DMS153 treated with DMSO at 0.1 percent for 48 hours (cell line): ENCODE measurements around the gene ZNF526.

Source experiments
- DNase-seq: peaks from one replicate; lab custom pipeline; 2025; ENCODE audit not compliant: unreplicated experiment; lab: John Stamatoyannopoulos, UW

Gene ZNF526

DNA sequence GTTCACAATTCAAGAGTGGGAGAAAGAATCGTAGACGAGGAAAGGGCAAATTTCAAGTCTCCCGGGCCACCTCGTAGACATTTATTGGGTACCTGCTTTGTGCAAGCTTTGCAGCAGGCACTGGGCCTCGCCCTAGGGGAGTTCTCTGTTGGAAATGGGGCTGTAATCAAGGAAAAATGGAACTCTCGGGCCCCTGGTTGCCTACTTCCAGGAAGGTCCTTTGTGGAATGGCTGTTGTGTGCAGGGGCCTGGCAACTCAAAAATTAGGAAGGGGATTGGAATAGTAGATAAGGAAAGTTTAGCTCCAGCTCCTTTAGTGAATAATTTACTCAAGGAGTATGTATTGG lies 612 bp downstream of the ZNF526 start:
- no peak for DNase-seq

DNA sequence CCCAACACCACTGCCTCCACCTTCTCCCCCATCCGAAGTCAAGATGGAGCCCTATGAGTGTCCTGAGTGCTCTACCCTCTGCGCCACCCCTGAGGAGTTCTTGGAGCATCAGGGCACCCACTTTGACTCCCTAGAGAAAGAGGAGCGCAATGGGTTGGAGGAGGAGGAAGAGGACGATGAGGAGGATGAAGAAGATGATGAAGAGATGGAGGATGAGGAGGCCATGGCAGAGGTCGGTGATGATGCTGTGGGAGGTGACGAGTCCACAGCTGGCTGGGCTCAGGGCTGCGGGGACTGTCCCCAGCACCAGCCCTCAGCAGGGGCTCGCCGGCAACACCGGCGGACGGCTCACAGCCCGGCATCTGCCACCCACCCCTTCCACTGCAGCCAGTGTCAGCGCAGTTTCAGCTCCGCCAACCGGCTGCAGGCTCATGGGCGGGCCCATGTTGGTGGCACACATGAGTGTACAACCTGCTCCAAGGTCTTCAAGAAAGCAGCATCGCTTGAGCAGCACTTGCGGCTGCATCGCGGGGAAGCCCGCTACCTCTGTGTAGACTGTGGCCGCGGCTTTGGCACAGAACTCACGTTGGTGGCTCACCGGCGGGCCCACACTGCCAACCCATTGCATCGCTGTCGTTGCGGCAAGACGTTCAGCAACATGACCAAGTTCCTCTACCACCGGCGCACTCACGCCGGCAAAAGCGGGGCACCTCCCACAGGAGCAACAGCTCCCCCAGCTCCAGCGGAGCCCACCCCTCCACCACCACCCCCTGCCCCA lies 5.0 kb downstream of the ZNF526 start:
- DNase-seq, result no peak

DNA sequence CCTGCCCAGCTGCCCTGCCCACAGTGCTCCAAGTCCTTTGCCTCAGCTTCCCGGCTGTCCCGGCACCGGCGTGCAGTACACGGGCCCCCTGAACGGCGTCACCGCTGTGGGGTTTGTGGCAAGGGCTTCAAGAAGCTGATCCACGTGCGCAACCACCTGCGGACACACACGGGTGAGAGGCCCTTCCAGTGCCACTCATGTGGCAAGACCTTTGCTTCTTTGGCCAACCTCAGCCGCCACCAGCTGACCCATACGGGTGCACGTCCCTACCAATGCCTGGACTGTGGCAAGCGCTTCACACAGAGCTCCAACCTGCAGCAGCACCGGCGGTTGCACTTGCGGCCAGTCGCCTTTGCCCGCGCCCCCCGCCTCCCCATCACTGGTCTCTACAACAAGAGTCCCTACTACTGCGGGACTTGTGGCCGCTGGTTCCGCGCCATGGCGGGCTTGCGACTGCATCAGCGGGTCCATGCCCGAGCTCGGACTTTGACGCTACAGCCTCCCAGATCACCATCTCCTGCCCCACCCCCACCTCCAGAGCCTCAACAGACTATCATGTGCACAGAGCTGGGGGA lies 5.7 kb downstream of the ZNF526 start:
- DNase-seq, result no peak

DNA sequence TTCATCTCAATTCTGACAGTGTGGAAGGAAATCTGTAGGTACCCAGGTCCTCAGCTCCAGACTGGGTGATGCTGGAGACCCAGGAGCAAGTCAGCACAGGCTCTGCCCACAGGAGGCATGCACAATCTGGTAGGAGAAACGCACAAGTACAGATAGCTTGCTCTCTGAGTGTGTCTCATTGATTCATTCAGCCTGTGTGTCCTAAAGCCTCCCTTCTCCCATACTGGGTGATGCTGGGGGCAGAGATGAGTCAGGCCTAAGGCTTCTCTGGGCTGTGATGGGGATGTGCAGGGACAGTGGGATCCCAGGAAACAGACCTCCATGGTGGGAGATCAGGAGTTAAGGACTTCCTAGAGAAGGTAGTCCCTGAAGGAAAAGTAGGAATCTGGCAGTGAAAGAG lies 6.8 kb downstream of the ZNF526 start:
- no peak for DNase-seq

DNA sequence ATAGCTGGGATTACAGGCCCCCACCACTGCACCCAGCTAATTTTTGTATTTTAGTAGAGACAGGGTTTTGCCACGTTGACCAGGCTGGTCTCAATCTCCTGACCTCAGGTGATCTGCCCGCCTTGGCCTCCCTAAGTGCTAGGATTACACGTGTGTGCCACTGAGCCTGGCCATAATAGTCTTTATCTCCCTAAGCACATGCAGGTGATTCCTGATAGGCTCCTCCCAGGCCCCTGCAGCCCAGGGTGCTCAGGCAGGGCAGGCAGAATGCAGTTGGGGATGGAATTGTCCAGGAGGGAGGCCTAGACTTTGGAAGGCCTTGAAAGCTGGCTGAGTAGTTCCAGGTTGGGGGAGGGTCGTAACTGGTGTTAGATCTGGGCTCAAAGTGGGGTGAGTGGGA lies 8.5 kb downstream of the ZNF526 start:
- no peak for DNase-seq

DNA sequence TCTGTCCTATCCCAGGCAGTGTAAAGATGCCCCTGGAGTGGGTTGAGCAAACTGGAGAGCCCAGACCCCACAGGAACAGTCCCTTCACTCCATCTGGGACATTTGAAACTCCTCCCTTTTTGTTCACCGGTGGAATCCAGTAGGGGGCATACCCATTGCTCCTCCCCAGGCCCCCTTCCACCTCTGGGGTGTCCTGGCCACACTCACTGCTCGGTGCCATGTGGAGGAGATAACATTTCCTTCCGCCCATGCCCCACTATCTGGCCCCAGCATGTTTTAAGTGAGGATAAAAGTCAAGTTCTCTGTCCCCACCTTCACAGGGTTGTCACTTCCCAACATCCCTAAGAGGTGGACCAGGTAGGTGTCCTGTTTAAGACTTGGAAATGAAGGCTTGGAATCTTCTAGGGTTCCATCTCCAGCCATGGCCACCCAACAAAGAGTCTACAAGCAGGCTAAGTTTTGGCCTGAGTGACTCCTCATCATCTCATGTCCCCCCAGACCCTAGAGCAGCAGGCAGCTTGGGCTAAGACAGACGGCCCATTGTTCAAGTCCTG lies 9.3 kb downstream of the ZNF526 start:
- no peak for DNase-seq

DNA sequence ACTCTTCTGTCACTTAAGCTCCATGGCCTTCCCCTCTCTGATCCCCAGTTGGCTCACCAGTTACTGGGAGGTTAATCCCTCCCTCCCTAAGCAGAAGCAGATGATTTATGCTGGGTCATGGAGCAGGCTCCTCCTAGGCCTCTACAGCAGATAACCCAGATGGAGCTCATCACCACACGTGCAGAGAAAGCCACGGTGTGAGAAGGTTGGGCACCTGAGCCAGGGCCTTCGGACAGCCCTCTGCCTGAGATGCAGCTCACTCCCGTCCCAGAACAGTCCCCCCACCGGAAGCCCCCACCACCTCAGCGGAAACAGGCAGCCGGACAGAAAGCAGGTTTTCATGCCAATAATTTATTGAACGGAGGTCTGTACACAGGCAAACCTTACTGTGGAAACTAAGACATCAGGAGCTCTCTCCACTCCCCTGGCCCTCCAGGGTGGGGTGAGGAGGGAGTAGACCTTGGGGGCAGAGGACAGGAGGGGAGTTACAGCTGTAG lies 9.8 kb downstream of the ZNF526 start:
- no peak for DNase-seq

DNA sequence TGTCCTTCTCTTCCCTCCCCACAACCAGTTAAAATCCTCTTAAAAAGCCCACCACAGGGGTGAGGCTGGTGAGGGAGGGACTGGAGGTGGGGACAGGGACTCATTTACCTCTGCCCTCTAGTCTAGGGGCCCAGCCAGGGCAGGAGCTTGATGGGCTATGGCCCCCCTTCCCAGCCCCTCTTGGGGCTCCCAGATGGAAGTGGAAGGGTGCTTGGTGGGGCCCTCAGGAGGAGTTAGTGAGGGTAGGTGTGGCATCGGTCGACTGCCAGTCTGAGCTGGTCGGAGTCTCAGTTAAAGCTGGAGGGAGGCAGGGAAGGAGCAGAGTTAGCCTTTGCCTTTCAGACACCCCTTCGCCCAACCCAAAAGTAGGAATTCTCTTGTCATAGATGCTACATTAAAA lies 10.5 kb downstream of the ZNF526 start:
- no peak for DNase-seq

DNA sequence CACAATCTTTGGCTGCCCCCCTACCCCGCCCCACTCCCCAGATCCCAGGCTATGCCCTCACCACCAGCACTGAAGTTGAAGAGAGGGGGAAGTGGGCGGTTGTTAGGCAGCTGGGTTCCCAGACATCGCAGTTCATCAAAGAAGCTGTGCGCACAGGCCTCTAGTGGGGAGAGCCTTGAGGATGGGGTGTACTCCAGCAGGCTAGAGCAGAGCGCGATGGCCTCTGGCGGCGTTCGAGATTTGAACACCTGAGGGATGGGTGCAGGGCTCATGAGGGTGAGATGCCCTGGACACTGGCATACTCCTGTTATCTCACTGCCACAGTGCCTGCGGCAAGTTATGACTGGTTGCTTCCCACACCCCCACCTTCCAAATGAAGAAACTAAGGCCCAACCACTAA lies 12.3 kb downstream of the ZNF526 start:
- no peak for DNase-seq

DNA sequence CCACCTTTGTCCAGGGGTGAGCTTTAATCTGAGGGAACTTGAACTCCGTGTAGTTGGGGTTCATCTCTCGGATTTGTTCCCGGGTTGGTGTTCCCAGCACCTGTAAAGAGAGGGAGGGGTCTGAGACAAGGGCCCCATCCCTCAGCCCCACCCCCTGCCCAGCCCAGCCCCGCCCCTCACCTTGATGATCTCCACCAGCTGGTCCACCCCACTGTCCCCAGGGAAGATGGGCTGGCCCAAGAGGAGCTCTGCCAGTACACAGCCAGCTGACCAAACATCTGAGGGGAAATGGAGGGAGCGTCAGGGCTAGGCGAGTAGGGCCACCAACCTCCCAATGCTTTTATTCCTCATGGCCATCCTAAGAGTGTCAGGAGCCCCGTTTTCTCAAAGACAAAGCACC lies 13.0 kb downstream of the ZNF526 start:
- DNase-seq, result no peak

DNA sequence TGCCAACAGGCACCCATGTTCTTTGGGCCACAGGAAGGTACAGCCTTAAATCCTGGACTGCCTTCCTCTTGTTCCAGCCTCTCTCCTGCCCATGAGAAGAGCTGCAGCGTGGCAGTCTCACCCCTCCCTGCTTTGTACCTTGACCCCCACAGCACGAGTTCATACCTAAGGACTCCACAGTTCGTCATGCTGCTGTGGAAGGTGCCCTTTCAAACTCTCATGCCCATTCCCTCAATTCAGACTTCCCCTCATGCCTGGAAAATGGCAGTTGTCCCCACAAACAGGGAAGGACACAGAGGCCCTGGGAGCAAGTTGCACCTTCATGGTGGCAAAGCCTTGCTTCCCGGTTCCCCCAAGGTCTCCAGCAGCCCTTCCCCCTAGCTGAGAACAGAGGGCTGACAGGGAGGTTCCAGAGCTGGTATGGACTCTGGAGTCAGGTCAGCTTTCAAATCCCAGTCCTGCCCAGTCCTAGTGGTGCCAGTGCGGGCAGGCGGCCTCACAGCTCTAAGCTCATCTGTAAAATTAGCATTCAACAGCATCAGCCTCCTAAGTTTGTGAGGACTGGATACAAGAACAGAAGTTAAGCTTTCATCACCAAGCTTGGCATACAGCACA lies 13.7 kb downstream of the ZNF526 start:
- no peak for DNase-seq

DNA sequence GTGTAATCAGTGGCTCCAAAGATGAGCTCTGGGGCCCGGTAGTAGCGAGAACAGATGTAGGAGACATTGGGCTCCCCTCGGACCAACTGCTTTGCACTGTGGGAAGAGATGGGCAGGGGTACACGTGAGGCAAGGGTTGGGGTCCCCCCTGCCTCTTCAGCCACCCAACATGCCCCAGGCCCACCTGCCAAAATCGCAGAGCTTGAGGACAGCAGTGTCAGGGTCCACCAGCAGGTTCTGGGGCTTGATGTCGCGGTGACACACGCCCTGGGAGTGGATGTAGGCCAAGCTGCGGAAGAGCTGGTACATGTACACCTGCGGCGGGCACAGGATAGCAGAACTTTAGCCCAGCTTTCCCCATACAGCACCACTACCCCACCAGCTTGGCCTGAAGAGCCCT lies 14.3 kb downstream of the ZNF526 start:
- no peak for DNase-seq

DNA sequence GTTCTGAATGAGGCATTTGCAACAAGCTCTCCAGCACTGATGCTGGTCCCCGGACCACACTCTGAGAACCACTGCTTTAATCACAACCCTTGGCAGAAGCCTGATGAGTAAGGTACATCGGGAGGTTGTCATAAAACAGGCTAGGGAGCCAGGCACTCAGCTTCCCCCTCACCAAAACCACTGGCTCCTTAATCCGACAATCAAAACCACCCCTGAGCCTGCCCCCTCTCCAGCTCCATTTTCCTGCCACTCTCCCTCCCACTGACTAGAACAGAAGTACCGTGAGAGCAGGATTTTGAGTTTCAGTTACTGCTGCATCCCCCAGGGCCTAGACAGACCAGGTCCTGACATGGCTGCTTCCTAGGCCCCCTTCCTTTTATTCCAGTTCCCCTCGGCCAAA lies 15.1 kb downstream of the ZNF526 start:
- no peak for DNase-seq

DNA sequence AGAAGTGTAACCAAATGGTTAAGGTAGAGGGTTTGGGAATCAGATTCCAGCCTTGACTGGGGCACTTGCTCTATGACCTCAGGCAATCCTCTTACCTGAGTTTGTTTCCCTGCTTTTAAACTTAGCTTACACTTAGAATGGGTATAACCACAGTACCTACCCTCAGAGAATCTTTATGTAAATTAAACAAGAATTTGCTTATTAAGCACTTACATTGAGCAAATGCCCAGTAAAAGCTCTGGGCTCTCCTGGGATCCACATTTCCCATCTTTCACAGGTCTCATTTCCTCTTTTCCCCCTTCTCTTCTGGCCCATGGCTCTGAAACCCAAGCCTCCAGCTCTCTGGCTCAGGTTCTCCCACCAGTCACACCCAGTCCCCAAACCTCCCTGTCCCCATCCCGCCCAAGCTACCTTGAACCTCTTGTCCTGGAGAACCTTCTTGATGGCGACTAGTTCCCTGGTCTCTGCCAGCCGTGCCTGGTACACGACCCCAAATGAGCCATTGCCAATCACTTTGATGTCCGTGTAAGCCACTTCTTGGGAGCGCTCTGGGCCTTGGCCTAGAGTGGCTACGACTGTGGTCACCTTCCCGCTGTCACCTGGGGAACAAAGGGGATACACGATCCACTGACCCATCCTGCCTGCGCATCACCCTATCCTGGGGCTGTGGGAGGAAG lies 19.6 kb downstream of the ZNF526 start:
- no peak for DNase-seq

DNA sequence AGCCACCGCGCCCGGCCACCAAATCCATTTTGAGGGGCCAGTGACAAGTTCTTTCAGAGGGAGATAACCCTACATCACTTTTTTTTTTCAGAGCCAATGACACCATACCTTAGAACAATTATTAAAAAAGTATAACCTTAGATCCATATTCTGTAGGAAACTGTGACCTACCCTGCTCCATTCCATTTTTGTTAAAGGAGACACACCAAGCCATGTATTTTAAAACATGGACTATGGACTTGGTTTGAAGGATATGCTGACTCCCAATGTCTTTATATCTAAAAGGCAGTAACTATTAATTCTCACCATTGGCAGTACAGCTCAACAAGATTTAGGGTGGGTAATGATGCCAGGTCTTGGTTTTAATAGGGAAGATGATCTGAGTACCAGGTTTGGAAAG lies 21.2 kb downstream of the ZNF526 start:
- DNase-seq, result no peak

DNA sequence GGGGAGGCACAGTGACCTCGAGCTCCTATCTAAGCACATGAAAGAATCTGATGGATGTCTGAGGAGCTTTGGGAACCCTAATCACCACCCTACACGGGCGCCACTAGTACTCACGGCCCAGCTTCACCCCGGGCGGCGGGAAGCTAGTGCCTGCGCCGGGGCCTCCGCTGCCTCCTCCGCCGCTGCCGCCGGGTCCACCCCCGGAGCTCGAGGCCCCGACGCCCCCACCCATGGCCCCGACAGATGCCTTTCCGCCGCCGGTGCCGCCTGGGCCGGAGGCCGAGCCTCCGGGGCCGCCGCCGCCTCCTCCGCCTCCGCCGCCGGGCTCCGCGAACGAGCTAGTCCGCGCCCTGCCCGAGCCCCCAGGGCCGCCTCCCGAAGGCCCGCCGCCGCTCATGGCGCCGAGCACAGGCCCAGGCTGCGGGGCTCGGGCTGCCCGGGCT lies 22.0 kb downstream of the ZNF526 start:
- no peak for DNase-seq

DNA sequence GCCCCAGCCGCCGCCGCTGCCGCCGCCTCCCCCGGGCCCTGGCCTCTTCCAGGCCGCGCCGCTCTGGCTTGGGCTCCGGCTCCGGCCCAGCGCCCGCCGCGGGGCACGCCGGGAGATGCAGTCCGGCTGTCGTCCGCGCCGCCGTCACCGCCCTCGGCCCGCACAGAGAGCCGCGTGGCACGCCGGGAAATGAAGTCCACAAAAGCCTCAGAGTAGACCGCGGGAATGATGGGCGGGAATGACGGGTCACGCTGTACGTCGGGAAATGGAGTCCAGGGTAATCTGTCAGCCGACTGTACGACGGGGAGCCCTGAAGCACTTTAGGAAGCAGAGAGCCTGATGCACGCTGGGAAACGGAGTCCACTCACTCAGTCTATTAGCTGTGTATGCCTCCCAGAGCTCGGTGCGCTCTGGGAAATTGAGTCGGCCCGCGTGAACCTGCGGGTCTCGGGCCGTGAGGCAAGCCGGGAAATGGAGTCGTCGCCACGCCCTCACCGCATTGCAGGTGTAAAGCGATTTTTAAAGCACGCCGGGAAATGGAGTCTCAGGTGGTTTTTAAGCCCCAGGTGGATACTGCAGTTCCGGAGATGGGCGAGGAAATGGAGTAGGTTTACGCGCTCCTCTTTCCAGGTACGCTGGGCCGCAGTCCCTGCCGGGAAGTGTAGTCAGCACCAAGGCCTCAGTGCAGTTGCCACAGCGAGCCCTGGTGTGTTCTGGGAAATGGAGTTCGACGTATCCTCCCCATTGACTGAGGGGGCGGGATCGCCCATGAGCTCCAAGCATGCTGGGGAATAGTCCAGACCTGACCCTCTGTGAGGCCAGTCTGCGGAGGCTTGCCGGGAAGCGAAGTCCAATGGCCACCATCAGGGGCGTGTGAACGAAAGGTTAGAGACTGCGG lies 22.6 kb downstream of the ZNF526 start, which contains the start of gene GSK3A:
Gene GSK3A, minus strand, starts transcription at position 91 of the 898 bp plus-strand sequence. CDS start 137 bp downstream, outside the sequence.
- peak; percentile 100 for DNase-seq

DNA sequence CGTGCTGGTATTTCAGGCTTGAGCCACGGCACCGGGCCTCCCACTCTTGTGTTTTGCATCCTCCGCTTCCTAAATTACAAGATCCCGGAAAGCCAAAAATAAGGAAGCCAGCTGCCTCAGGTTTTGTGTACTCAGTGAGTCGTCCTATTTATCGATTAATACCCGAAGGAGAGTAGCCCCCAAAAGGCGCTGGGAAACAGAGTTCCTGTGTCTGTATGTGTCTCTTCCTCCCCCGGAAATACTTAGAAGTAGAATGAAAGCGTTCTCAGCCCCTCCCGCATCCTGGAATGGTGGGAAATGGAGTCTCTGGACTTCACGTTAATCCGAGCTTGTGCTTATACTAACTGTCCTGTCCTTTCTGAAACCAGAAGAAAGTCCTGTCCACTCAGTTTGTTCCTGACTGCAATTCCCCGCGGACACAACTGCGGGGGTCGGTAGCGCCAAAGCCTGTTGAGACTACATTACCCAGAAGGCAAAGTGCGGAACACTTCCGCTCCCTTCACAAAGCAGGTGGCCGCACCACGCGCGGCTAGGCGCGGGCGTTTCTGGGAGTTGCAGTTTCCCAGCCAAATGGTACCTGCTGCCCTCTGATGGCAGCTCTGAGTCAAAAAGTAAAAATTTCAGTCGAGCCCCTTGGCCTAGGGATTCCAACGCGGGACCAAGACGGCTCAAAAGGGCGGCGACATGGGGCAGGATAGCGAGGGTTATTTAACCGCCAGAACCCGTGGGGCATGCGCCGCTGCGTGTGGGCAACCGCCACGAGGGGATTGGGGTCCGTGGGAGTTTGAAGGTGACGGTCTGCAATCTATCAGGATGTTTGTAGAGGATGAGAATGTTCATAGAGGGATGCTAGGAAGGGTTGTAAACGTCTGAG lies 24.5 kb downstream of the ZNF526 start:
- DNase-seq, result peak; percentile 86

DNA sequence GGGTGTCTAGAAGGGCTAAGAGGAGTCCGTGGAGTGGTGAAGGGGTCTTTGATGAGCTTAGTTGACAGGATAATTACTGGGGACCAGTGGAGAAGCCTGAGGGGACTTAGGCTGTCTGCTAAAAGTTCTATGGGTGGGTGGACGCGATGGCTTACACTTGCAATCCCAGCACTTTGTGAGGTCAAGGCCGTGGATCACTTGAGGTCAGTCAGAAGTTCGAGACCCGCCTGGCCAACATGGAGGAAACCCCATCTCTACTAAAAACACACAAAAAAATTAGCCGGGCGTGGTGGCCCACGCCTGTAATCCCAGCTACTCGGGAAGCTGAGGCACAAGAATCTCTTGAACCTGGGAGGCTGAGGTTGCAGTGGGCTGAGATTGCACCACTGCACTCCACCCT lies 25.1 kb downstream of the ZNF526 start:
- DNase-seq, result no peak
